HCT116 (cell line): ENCODE data around the gene ADARB2. TPM values are rescaled to one million over a fixed set of nuclear protein-coding genes. Genes with fewer than 3 reads are reported as not detected.

ENCODE experiments used
- ATAC-seq: fragments of 200-7000 bp; cut with Tn5 transposase; 2 replicates; pipeline ENCODE4 v1.9.1; 2020; ENCODE audit warnings: mild to moderate bottlenecking, moderate library complexity
- BruUV-seq: library from RNA; stranded (reverse); fragments of 400-500 nt; replicated peaks from 2 replicates; lab custom pipeline; 2021; lab: Mats Ljungman, UMichigan
- CTCF ChIA-PET: fragments of 300-600 bp; sonication (Branson Sonifier 250); formaldehyde crosslinking; loops from one replicate; lab custom pipeline; 2021; ENCODE audit warnings: antibody characterized with exemption; lab: Charles Lee
- POLR2A ChIA-PET: fragments of 300-600, 350-600 bp; sonication (Branson Sonifier 250); formaldehyde crosslinking; loops from one replicate; lab custom pipeline; 2021; ENCODE audit warnings: antibody characterized with exemption; lab: Charles Lee
- RAD21 ChIA-PET, 2 experiments: fragments of 300-600 bp; sonication (Branson Sonifier 250); formaldehyde crosslinking; loops; one replicate each; lab custom pipeline; 2023; ENCODE audit warnings: low total read pairs in 2 of 2; ENCODE audit not compliant: uncharacterized antibody in 2 of 2, unreplicated experiment in 2 of 2, low non-redundant PET in 1 of 2; lab: Charles Lee
- DNase-seq: peaks from one replicate; pipeline ENCODE4 v3.0.0-alpha.2; 2010; ENCODE audit warnings: low read depth, low spot score
- H2AFZ ChIP-seq: fragments of 200-600 bp; shearing (Covaris generic), sonication (generic); 2 replicates; pipeline ENCODE4 v1.6.1; 2017; ENCODE audit warnings: low read depth, mixed run types, mixed read lengths, antibody characterized with exemption, low read length; ENCODE audit not compliant: poor library complexity, severe bottlenecking
- H3K27ac ChIP-seq: 2 replicates; pipeline ENCODE4 v1.5.1; 2012; ENCODE audit warnings: low read depth, low read length
- H3K27me3 ChIP-seq: fragments of 200-600 bp; sonication (generic); 2 replicates; pipeline ENCODE4 v1.6.1; 2016; ENCODE audit warnings: mixed run types, low read length, mixed read lengths; ENCODE audit not compliant: insufficient read depth
- H3K36me3 ChIP-seq, 2 experiments: fragments of 200-500 bp in 1 of 2; fragments of 200-600 bp in 1 of 2; sonication (Bioruptor generic) in 1 of 2; sonication (generic) in 1 of 2; 2 replicates each; pipeline versions ENCODE4 v1.5.1 to v1.6.1; 2014 to 2016; ENCODE audit warnings: low read length in 2 of 2, inconsistent platforms in 1 of 2, mixed read lengths in 1 of 2, mixed run types in 1 of 2; ENCODE audit not compliant: insufficient read depth in 2 of 2, control insufficient read depth in 1 of 2
- H3K4me1 ChIP-seq, 2 experiments: fragments of 200-600 bp in 1 of 2; sonication (generic) in 1 of 2; 2 replicates each; pipeline versions ENCODE4 v1.5.1 to v1.6.1; 2012 to 2017; ENCODE audit warnings: low read length in 2 of 2, inconsistent platforms in 1 of 2, mild to moderate bottlenecking in 1 of 2, mixed read lengths in 1 of 2, mixed run types in 1 of 2, moderate library complexity in 1 of 2; ENCODE audit not compliant: insufficient read depth in 2 of 2, control insufficient read depth in 1 of 2
- H3K4me2 ChIP-seq: fragments of 200-600 bp; sonication (generic); 2 replicates; pipeline ENCODE4 v1.6.1; 2017; ENCODE audit warnings: mixed run types, low read length, mixed read lengths
- H3K4me3 ChIP-seq, 2 experiments: fragments of 200-600 bp in 1 of 2; sonication (generic) in 1 of 2; replicated peaks in 1 of 2; 2 replicates each; pipeline ENCODE4 v1.5.1; 2011 to 2016; ENCODE audit warnings: low read length in 2 of 2, control low read depth in 1 of 2, low read depth in 1 of 2, mild to moderate bottlenecking in 1 of 2, mixed read lengths in 1 of 2, mixed run types in 1 of 2
- H3K79me2 ChIP-seq: fragments of 200-600 bp; sonication (generic); 2 replicates; pipeline ENCODE4 v1.6.1; 2017; ENCODE audit warnings: mild to moderate bottlenecking, mixed run types, low read length, moderate library complexity, mixed read lengths; ENCODE audit not compliant: insufficient read depth
- H3K9ac ChIP-seq: fragments of 200-600 bp; sonication (generic); 2 replicates; pipeline ENCODE4 v1.6.1; 2016; ENCODE audit warnings: low read length, mixed read lengths
- H3K9me2 ChIP-seq: fragments of 200-600 bp; sonication (generic), shearing (Covaris generic); 2 replicates; pipeline ENCODE4 v1.6.1; 2017; ENCODE audit warnings: mixed run types, mild to moderate bottlenecking, moderate library complexity; ENCODE audit not compliant: insufficient read depth
- H3K9me3 ChIP-seq, 2 experiments: fragments of 200-500 bp in 1 of 2; fragments of 200-600 bp in 1 of 2; sonication (Bioruptor generic) in 1 of 2; sonication (generic) in 1 of 2; 2 replicates each; pipeline ENCODE4 v1.6.1; 2014 to 2017; ENCODE audit warnings: low read length in 2 of 2, mixed read lengths in 2 of 2, inconsistent platforms in 1 of 2, low read depth in 1 of 2, mild to moderate bottlenecking in 1 of 2, mixed run types in 1 of 2, moderate library complexity in 1 of 2; ENCODE audit not compliant: control insufficient read depth in 1 of 2, insufficient read depth in 1 of 2
- H4K20me1 ChIP-seq: fragments of 200-600 bp; sonication (generic), shearing (Covaris generic); 2 replicates; pipeline ENCODE4 v1.6.1; 2017; ENCODE audit warnings: mixed run types, mild to moderate bottlenecking, moderate library complexity; ENCODE audit not compliant: insufficient read depth
- CBX3 ChIP-seq: IDR thresholded peaks from 2 replicates; pipeline ENCODE4 v1.6.1; 2012; ENCODE audit warnings: low read depth
- CEBPB ChIP-seq: IDR thresholded peaks from 2 replicates; pipeline ENCODE4 v1.6.1; 2012; ENCODE audit warnings: low read depth
- MAX ChIP-seq: IDR thresholded peaks from 2 replicates; pipeline ENCODE4 v1.6.1; 2012
- POLR2AphosphoS5 ChIP-seq: IDR thresholded peaks from 2 replicates; pipeline ENCODE4 v1.6.1; 2011; ENCODE audit warnings: mild to moderate bottlenecking, low read depth, low read length, moderate library complexity
- RAD21 ChIP-seq: IDR thresholded peaks from 2 replicates; pipeline ENCODE4 v1.6.1; 2012; ENCODE audit warnings: low read depth, mild to moderate bottlenecking
- SIN3A ChIP-seq: IDR thresholded peaks from 2 replicates; pipeline ENCODE4 v1.6.1; 2012; ENCODE audit warnings: low read depth
- SRF ChIP-seq: IDR thresholded peaks from 2 replicates; pipeline ENCODE4 v1.6.1; 2012; ENCODE audit warnings: low read depth
- ZFX ChIP-seq: fragments of 450-650 bp; IDR thresholded peaks from 2 replicates; pipeline ENCODE4 v1.6.1; 2017
- ZNF274 ChIP-seq: fragments of 200-500 bp; sonication (Bioruptor generic); IDR thresholded peaks from 2 replicates; pipeline ENCODE4 v1.6.1; 2014; ENCODE audit warnings: mild to moderate bottlenecking, low read depth, low read length, inconsistent platforms
- intact Hi-C: fragments of 100-400 bp; cut with micrococcal nuclease; formaldehyde crosslinking; loops from 2 replicates; pipeline ENCODE4 v1.10.0; 2022
- total RNA-seq: library from RNA; stranded (reverse); gene quantifications from one replicate; pipeline ENCODE4 v1.2.1, GENCODE V29; 2021; ENCODE audit not compliant: unreplicated experiment

The ADARB2 gene
- total RNA-seq, 1 experiment from 2014 or later: not detected

- no peaks in the 10 kb centered on the region for H3K79me2 ChIP-seq
- no peak overlapping the region for H3K4me3 ChIP-seq
Measured at GRCh38 chr10:1648648-1649047, 88.7 kb downstream of the ADARB2 start.

GRCh38 chr10:1646332-1646731 lies 91.0 kb downstream of the ADARB2 start:
- ChIA-PET RAD21 (no interaction called here), POLR2A (no interaction called here), CTCF (no interaction called here)
- Histone ChIP-seq H3K9me2 (no peaks in the 10 kb centered on the region), H3K27ac (no peak overlapping the region), H3K79me2 (no peaks in the 10 kb centered on the region), H3K27me3 (no peaks in the 10 kb centered on the region), H3K4me2 (no peak overlapping the region), H3K4me1 (no peaks in the 10 kb centered on the region), H3K9ac (no peak overlapping the region), H2AFZ (no peak overlapping the region), H3K36me3 (no peaks in the 10 kb centered on the region), H3K4me3 (no peak overlapping the region), H3K9me3 (no peaks in the 10 kb centered on the region), H4K20me1 (no peaks in the 10 kb centered on the region)
- BruUV-seq: no TSS peak
- no peak for DNase-seq
- intact Hi-C loops: no loop called here
- no peak for TF ChIP-seq POLR2AphosphoS5
- no peak for TF ChIP-seq SIN3A
- TF ChIP-seq CEBPB: no peak
- TF ChIP-seq SRF: no peak
- no peak for TF ChIP-seq ZFX
- no peak for TF ChIP-seq RAD21
- ATAC-seq: no peak

More at GRCh38 chr10:1648648-1649047, 88.7 kb downstream of the ADARB2 start:
- ChIA-PET CTCF (no interaction called here), POLR2A (no interaction called here), RAD21 (no interaction called here)
- ATAC-seq (no peak), DNase-seq (no peak)
- no peaks in the 10 kb centered on the region for H3K9me3 ChIP-seq
- no peak overlapping the region for H3K27ac ChIP-seq
- intact Hi-C loops: no loop called here
- H3K9me2 ChIP-seq: no peaks in the 10 kb centered on the region
- TF ChIP-seq MAX: no peak
- no peak for TF ChIP-seq ZNF274
- no peak for TF ChIP-seq CBX3
- H3K9ac ChIP-seq: no peak overlapping the region
- no peak overlapping the region for H2AFZ ChIP-seq
- no peaks in the 10 kb centered on the region for H3K36me3 ChIP-seq
- BruUV-seq: no TSS peak
- no peak overlapping the region for H3K4me2 ChIP-seq
- H4K20me1 ChIP-seq: no peaks in the 10 kb centered on the region
- H3K4me1 ChIP-seq: no peaks in the 10 kb centered on the region
- no peaks in the 10 kb centered on the region for H3K27me3 ChIP-seq
